ENCODE measurements around the gene GYG1.
"Not testable (repeated sequence)": the region's sequence is repeated elsewhere in the genome, so short reads cannot be mapped to it uniquely, and the experiment has no call there.

GYG1 gene

GRCh38 chr3:148981273-148981672, 10.1 kb upstream of the GYG1 start:
- in situ Hi-C loops (cut with MboI; ENCODE audit: low sequenced_read_pairs) = no loop called here

- in situ Hi-C loops (cut with MboI; ENCODE audit: low sequenced_read_pairs) = not testable (repeated sequence)
These were observed 3.8 kb upstream of the GYG1 start for GRCh38 chr3:148987551-148987950.

GRCh38 chr3:148990236-148990635, 1.1 kb upstream of the GYG1 start:
- in situ Hi-C loops (cut with MboI; ENCODE audit: low sequenced_read_pairs) = no loop called here

GRCh38 chr3:148992027-148992634, 791 bp downstream of the GYG1 start:
- in situ Hi-C loops (cut with MboI; ENCODE audit: low sequenced_read_pairs) = no loop called here

GRCh38 chr3:148992635-148993255, 1.4 kb downstream of the GYG1 start:
- in situ Hi-C loops (cut with MboI; ENCODE audit: low sequenced_read_pairs) = no loop called here

- in situ Hi-C loops (cut with MboI; ENCODE audit: low sequenced_read_pairs) = no loop called here
These were observed 6.3 kb downstream of the GYG1 start for GRCh38 chr3:148997623-148998022.

- in situ Hi-C loops (cut with MboI; ENCODE audit: low sequenced_read_pairs) = no loop called here
These were observed 7.0 kb downstream of the GYG1 start for GRCh38 chr3:148998297-148998696.

GRCh38 chr3:148998715-148999423, 7.5 kb downstream of the GYG1 start:
- in situ Hi-C loops (cut with MboI; ENCODE audit: low sequenced_read_pairs) = no loop called here

GRCh38 chr3:148999806-149000205, 8.5 kb downstream of the GYG1 start:
- in situ Hi-C loops (cut with MboI; ENCODE audit: low sequenced_read_pairs) = no loop called here

- in situ Hi-C loops (cut with MboI; ENCODE audit: low sequenced_read_pairs) = no loop called here
These were observed 8.9 kb downstream of the GYG1 start for GRCh38 chr3:149000206-149000745.

- in situ Hi-C loops (cut with MboI; ENCODE audit: low sequenced_read_pairs) = no loop called here
These were observed 10.4 kb downstream of the GYG1 start for GRCh38 chr3:149001727-149002126.

GRCh38 chr3:149003653-149004305, 12.4 kb downstream of the GYG1 start:
- in situ Hi-C loops (cut with MboI; ENCODE audit: low sequenced_read_pairs) = no loop called here

- in situ Hi-C loops (cut with MboI; ENCODE audit: low sequenced_read_pairs) = no loop called here
These were observed 13.3 kb downstream of the GYG1 start for GRCh38 chr3:149004622-149005021.

GRCh38 chr3:149005416-149005815, 14.1 kb downstream of the GYG1 start:
- in situ Hi-C loops (cut with MboI; ENCODE audit: low sequenced_read_pairs) = no loop called here

GRCh38 chr3:149007567-149008257, 16.4 kb downstream of the GYG1 start:
- in situ Hi-C loops (cut with MboI; ENCODE audit: low sequenced_read_pairs) = no loop called here

- in situ Hi-C loops (cut with MboI; ENCODE audit: low sequenced_read_pairs) = no loop called here
These were observed 18.4 kb downstream of the GYG1 start for GRCh38 chr3:149009732-149010131.

- in situ Hi-C loops (cut with MboI; ENCODE audit: low sequenced_read_pairs) = no loop called here
These were observed 19.2 kb downstream of the GYG1 start for GRCh38 chr3:149010504-149010951.

- in situ Hi-C loops (cut with MboI; ENCODE audit: low sequenced_read_pairs) = no loop called here
These were observed 19.6 kb downstream of the GYG1 start for GRCh38 chr3:149010966-149011365.

GRCh38 chr3:149011676-149012075, 20.3 kb downstream of the GYG1 start:
- in situ Hi-C loops (cut with MboI; ENCODE audit: low sequenced_read_pairs) = no loop called here

GRCh38 chr3:149013726-149014125, 22.4 kb downstream of the GYG1 start:
- in situ Hi-C loops (cut with MboI; ENCODE audit: low sequenced_read_pairs) = no loop called here

- in situ Hi-C loops (cut with MboI; ENCODE audit: low sequenced_read_pairs) = no loop called here
These were observed 24.1 kb downstream of the GYG1 start for GRCh38 chr3:149015393-149015792.
